ENCODE measurements around the gene TUBA3E.
"Not testable (repeated sequence)": the region's sequence is repeated elsewhere in the genome, so short reads cannot be mapped to it uniquely, and the experiment has no call there.

TUBA3E gene

DNA sequence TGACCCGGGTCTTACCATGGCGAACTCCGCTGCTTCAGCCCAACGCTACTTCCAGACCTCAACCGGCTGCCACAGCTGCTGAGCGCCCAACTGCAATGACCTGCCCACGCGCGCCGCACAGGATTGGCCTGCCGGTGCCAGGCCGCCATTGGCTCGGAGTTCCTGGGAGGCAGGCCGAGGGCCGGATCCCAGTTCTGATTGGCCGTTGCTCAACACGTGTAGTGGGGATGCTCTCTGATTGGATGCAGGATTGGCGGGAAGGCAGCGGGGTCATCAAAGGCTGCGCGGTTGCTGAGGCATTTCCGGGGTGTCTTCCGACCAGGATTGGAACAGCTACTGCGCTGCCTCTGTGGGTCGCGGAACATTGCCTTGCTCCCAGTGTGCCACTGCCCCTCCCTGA, at the start of gene TUBA3E:
TUBA3E (minus strand) TSS at position 97 of the 400 bp plus-strand sequence; CDS start at position 18, 79 bp downstream.
- no peaks in the 10 kb centered on the region for H3K4me1 ChIP-seq (ENCODE audit: control insufficient read depth, insufficient read depth, low read length)
- no peaks in the 10 kb centered on the region for H3K9me3 ChIP-seq (ENCODE audit: control insufficient read depth, insufficient read depth, low read length)
- H3K27ac ChIP-seq (ENCODE audit: low read depth, low read length), result no peak within 1 kb of the TSS
- no peaks in the 10 kb centered on the region for H3K27me3 ChIP-seq (ENCODE audit: control insufficient read depth, insufficient read depth, low read length)
- no peaks in the 10 kb centered on the region for H3K36me3 ChIP-seq (ENCODE audit: control insufficient read depth, insufficient read depth, low read length)
- H3K9ac ChIP-seq (ENCODE audit: low read depth, low read length), result no peak within 1 kb of the TSS
- no peak within 1 kb of the TSS for H3K4me3 ChIP-seq (ENCODE audit: low read depth, low read length)

DNA sequence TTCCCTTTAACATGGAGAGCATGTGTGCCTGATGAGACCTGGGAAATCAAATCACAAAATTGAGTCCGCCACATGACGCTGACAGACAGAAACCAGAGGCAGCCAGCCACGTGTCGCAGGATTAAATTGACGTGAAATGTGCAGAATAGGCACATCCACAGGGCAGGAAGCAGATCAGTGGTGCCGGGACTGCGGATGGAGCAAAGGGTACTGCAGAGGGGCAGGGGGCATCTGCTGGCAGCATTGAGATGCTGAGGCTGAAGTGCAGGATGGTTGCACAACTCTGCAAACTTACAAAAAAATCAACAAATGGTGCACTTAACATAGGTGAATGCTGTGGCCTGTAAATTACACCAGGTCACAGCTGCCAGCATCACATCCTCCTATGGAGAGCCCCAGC, 48.2 kb upstream of the TUBA3E start:
- Histone ChIP-seq H3K9ac (ENCODE audit: low read depth, low read length) (no peak overlapping the region), H3K27ac (ENCODE audit: low read depth, low read length) (no peak overlapping the region), H3K36me3 (ENCODE audit: control insufficient read depth, insufficient read depth, low read length) (no peaks in the 10 kb centered on the region), H3K9me3 (ENCODE audit: control insufficient read depth, insufficient read depth, low read length) (no peaks in the 10 kb centered on the region), H3K27me3 (ENCODE audit: control insufficient read depth, insufficient read depth, low read length) (peaks cover 1% of the 10 kb centered on the region), H3K4me3 (ENCODE audit: low read depth, low read length) (no peak overlapping the region), H3K4me1 (ENCODE audit: control insufficient read depth, insufficient read depth, low read length) (no peaks in the 10 kb centered on the region)

DNA sequence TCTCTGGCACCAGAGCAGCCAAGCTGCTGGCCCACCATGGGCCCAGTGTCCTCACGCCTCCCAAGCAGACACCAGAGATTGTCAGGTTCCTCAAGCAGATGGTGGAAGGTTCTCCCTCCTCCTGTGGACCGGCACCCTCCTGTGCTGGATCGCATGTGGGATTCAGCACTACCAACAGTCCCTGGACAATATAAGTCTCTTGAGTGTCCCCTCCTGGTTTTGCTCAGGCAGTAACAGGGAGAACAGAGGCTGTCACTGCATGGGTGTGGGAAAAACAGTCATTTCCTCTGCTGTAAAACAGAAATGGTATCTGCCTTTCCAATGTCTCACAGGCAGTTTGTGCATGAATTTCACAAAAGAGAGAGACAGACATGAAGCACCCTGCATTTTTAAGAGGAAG, 47.7 kb upstream of the TUBA3E start:
- Histone ChIP-seq H3K27me3 (ENCODE audit: control insufficient read depth, insufficient read depth, low read length) (no peaks in the 10 kb centered on the region), H3K27ac (ENCODE audit: low read depth, low read length) (no peak overlapping the region), H3K4me1 (ENCODE audit: control insufficient read depth, insufficient read depth, low read length) (no peaks in the 10 kb centered on the region)

DNA sequence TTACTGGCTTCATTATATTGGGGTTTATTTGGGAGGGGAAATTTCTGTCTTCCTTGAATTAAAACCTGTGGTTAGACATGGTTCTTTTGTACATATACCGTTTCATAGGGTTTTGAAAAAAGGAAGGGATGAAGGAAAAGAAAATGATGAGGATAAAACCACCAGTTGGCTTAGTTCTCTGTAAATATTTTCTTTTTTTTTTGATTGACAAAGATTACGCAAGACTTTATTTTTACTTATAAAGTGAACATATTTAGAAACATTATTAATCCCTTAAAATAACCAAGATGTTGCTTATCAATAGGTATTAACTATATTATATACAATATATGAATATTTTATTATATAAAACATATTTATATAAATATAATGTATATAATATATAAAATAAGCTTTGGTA, 45.1 kb upstream of the TUBA3E start:
- Histone ChIP-seq H3K9me3 (ENCODE audit: control insufficient read depth, insufficient read depth, low read length) (no peaks in the 10 kb centered on the region), H3K27ac (ENCODE audit: low read depth, low read length) (no peak overlapping the region), H3K27me3 (ENCODE audit: control insufficient read depth, insufficient read depth, low read length) (no peaks in the 10 kb centered on the region), H3K9ac (ENCODE audit: low read depth, low read length) (no peak overlapping the region), H3K4me1 (ENCODE audit: control insufficient read depth, insufficient read depth, low read length) (no peaks in the 10 kb centered on the region), H3K4me3 (ENCODE audit: low read depth, low read length) (no peak overlapping the region), H3K36me3 (ENCODE audit: control insufficient read depth, insufficient read depth, low read length) (no peaks in the 10 kb centered on the region)

More for the DNA sequence above, 47.7 kb upstream of the TUBA3E start:
- no peak overlapping the region for H3K9ac ChIP-seq (ENCODE audit: low read depth, low read length)
- H3K9me3 ChIP-seq (ENCODE audit: control insufficient read depth, insufficient read depth, low read length), result no peaks in the 10 kb centered on the region
- H3K4me3 ChIP-seq (ENCODE audit: low read depth, low read length), result no peak overlapping the region
- no peaks in the 10 kb centered on the region for H3K36me3 ChIP-seq (ENCODE audit: control insufficient read depth, insufficient read depth, low read length)

DNA sequence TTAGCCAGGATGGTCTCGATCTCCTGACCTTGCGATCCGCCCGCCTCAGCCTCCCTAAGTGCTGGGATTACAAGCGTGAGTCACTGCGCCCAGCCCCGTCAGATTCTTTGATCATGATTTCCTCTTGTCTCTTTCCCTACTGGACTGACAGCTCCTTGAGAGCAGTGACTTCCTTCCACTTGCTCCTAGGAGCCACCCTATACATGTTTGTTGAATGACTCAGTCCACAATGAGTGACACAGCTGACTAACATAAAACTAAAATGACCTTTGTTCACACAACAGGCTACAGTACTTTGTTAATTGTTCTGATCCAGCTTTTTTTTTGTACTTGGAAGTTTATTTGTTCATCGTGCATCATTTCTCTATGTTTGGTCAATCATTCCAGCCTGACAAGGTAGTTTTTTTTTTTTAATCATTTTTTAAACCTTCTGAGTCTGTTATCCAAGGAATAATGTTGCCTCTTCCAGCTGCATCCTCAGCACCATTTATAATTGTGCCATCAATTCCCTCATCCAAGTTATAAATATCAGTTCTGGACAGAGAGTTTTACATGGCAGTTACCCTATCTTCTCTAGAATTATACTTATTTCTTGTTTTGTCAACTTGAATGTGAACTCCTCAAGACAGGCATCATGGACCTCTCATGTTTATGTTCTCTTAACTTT, 42.9 kb upstream of the TUBA3E start:
- Histone ChIP-seq H3K4me1 (ENCODE audit: control insufficient read depth, insufficient read depth, low read length) (no peaks in the 10 kb centered on the region), H3K27ac (ENCODE audit: low read depth, low read length) (no peak overlapping the region)

DNA sequence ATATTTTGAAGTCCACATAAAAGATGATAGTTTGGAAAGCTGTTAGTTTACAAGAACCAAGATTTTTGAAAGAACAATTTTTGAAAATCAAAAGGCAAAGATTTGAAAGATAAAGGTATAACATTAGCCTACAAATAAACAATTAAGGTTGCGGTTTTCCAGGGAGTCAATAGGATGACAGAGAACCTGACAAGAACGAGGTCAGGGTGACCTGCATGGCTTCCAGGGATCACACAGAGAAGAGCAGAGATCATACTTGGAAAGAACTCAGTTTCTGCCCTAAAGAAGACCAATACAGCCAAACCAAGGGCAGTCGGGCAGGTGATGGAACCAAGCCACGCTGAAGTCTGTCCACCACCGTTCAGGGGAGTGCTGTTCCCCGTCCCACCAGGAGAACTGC, 41.3 kb upstream of the TUBA3E start:
- not testable (repeated sequence) for H3K36me3 ChIP-seq (ENCODE audit: control insufficient read depth, insufficient read depth, low read length); H3K27ac ChIP-seq (ENCODE audit: low read depth, low read length); H3K4me1 ChIP-seq (ENCODE audit: control insufficient read depth, insufficient read depth, low read length); H3K9ac ChIP-seq (ENCODE audit: low read depth, low read length); H3K27me3 ChIP-seq (ENCODE audit: control insufficient read depth, insufficient read depth, low read length); H3K4me3 ChIP-seq (ENCODE audit: low read depth, low read length); H3K9me3 ChIP-seq (ENCODE audit: control insufficient read depth, insufficient read depth, low read length)

More for the DNA sequence above, 42.9 kb upstream of the TUBA3E start:
- Histone ChIP-seq H3K9ac (ENCODE audit: low read depth, low read length) (no peak overlapping the region), H3K36me3 (ENCODE audit: control insufficient read depth, insufficient read depth, low read length) (no peaks in the 10 kb centered on the region), H3K9me3 (ENCODE audit: control insufficient read depth, insufficient read depth, low read length) (no peaks in the 10 kb centered on the region), H3K27me3 (ENCODE audit: control insufficient read depth, insufficient read depth, low read length) (no peaks in the 10 kb centered on the region), H3K4me3 (ENCODE audit: low read depth, low read length) (no peak overlapping the region)

DNA sequence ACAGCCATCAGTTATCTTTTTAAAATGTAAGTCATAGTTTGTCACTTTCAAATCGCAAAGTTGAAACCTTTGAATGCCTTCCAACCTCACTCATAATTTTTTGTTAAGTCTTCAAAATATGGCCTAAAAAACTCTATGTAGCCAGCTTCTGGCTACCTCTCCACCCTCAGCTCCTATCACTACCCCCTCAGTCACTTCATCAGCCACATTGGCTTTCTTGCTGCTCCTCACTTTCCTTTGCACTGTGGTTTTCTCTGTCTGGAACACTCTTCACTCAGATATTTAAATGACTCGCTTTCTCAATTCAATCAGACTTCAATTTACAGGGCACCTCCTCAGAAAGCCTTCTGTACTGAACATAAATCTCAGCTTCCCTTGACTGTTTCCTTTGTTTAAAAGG, 34.8 kb upstream of the TUBA3E start:
- not testable (repeated sequence) for H3K9me3 ChIP-seq (ENCODE audit: control insufficient read depth, insufficient read depth, low read length); H3K27me3 ChIP-seq (ENCODE audit: control insufficient read depth, insufficient read depth, low read length); H3K4me3 ChIP-seq (ENCODE audit: low read depth, low read length); H3K4me1 ChIP-seq (ENCODE audit: control insufficient read depth, insufficient read depth, low read length); H3K27ac ChIP-seq (ENCODE audit: low read depth, low read length); H3K9ac ChIP-seq (ENCODE audit: low read depth, low read length); H3K36me3 ChIP-seq (ENCODE audit: control insufficient read depth, insufficient read depth, low read length)

DNA sequence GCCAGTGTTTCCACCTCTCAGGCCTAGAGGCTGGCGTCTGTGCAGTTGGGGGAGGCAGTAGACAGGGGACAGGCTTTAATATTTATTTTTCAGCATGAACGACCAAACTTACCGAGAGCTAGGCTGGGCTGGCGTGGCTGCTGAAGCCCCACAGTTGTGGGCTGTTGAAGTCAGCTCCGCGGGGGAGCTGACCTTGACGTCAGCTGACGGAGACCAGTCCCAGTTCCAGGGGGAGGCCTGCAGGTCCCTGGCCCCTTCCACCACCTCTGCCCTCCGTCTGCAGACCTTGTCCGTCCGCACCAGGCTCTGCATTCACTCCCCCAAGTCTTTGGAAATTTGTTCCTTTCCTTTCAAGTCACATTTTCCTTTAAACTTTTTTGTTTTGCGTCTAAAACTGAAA, 33.4 kb upstream of the TUBA3E start:
- Histone ChIP-seq H3K9ac (ENCODE audit: low read depth, low read length) (no peak overlapping the region), H3K9me3 (ENCODE audit: control insufficient read depth, insufficient read depth, low read length) (no peaks in the 10 kb centered on the region), H3K27ac (ENCODE audit: low read depth, low read length) (no peak overlapping the region), H3K4me1 (ENCODE audit: control insufficient read depth, insufficient read depth, low read length) (no peaks in the 10 kb centered on the region), H3K27me3 (ENCODE audit: control insufficient read depth, insufficient read depth, low read length) (no peaks in the 10 kb centered on the region), H3K36me3 (ENCODE audit: control insufficient read depth, insufficient read depth, low read length) (no peaks in the 10 kb centered on the region), H3K4me3 (ENCODE audit: low read depth, low read length) (no peak overlapping the region)

DNA sequence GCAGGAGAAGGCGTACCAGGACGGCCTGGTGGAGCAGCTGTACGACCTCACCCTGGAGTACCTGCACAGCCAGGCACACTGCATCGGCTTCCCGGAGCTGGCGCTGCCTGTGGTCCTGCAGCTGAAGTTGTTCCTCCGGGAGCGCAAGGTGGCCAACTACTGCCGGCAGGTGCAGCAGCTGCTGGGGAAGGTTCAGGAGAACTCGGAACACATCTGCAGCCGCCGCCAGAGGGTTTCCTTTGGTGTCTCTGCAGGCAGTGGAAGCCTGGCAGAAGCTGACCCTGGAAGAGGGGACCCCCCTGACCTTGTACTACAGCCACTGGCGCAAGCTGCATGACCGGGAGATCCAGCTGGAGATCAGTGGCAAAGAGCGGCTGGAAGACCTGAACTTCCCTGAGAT, 32.7 kb upstream of the TUBA3E start:
- not testable (repeated sequence) for H3K27ac ChIP-seq (ENCODE audit: low read depth, low read length); H3K4me3 ChIP-seq (ENCODE audit: low read depth, low read length); H3K9ac ChIP-seq (ENCODE audit: low read depth, low read length); H3K9me3 ChIP-seq (ENCODE audit: control insufficient read depth, insufficient read depth, low read length); H3K27me3 ChIP-seq (ENCODE audit: control insufficient read depth, insufficient read depth, low read length); H3K4me1 ChIP-seq (ENCODE audit: control insufficient read depth, insufficient read depth, low read length); H3K36me3 ChIP-seq (ENCODE audit: control insufficient read depth, insufficient read depth, low read length)

DNA sequence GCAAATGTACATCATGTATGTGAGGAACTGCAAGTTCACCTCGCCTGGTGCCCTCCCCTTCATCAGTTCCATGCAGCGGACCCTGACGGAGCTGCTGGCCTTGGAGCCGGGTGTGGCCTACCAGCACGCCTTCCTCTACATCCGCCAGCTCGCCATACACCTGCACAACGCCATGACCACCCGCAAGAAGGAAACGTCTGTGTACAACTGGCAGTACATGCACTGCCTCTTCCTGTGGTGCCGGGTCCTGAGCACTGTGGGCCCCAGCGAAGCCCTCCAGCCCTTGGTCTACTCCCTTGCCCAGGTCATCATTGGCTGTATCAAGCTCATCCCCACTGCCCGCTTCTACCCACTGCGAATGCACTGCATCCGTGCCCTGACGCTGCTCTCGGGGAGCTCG, 32.1 kb upstream of the TUBA3E start:
- H3K4me3 ChIP-seq (ENCODE audit: low read depth, low read length); H3K9me3 ChIP-seq (ENCODE audit: control insufficient read depth, insufficient read depth, low read length); H3K27ac ChIP-seq (ENCODE audit: low read depth, low read length); H3K27me3 ChIP-seq (ENCODE audit: control insufficient read depth, insufficient read depth, low read length); H3K9ac ChIP-seq (ENCODE audit: low read depth, low read length); H3K36me3 ChIP-seq (ENCODE audit: control insufficient read depth, insufficient read depth, low read length); H3K4me1 ChIP-seq (ENCODE audit: control insufficient read depth, insufficient read depth, low read length): not testable (repeated sequence)

DNA sequence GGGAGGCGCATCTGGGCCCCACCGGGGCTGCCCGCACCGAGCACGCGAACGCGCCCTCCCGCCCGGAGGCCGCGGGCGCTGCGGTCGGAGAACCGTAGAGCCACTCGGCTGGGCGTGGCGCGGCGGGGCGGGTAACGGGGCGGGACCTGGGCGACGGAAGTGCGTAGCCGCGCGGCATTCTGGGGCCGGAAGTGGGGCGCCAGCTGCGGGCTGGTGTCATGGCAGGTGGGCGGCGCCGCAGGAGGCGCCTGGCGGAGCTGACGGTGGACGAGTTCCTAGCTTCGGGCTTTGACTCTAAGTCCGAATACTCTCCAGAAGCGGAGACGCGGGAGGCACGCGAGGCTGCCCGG, 30.9 kb upstream of the TUBA3E start:
- not testable (repeated sequence) for H3K36me3 ChIP-seq (ENCODE audit: control insufficient read depth, insufficient read depth, low read length); H3K27ac ChIP-seq (ENCODE audit: low read depth, low read length); H3K9ac ChIP-seq (ENCODE audit: low read depth, low read length)

More for the DNA sequence above, 30.9 kb upstream of the TUBA3E start:
- H3K27me3 ChIP-seq (ENCODE audit: control insufficient read depth, insufficient read depth, low read length); H3K4me3 ChIP-seq (ENCODE audit: low read depth, low read length); H3K9me3 ChIP-seq (ENCODE audit: control insufficient read depth, insufficient read depth, low read length); H3K4me1 ChIP-seq (ENCODE audit: control insufficient read depth, insufficient read depth, low read length): not testable (repeated sequence)
